IPS-NIHi11 (cell line): ENCODE results near the gene EPSTI1.
"Not testable (repeated sequence)": the region's sequence is repeated elsewhere in the genome, so short reads cannot be mapped to it uniquely, and the experiment has no call there.

Experiments used
- DNase-seq: peaks from one replicate; pipeline ENCODE4 v3.0.0; 2012; ENCODE audit warnings: mixed read lengths, low spot score

EPSTI1 gene

GRCh38 chr13:42991898-42992763 lies at the start of gene EPSTI1:
Gene EPSTI1, minus strand, starts transcription at chr13:42992241. Its CDS starts 76 bp downstream, at chr13:42992165.
- DNase-seq, result peak; percentile 48

GRCh38 chr13:43041369-43041921 lies 49.4 kb upstream of the EPSTI1 start:
- DNase-seq, result no peak

GRCh38 chr13:43040581-43041368 lies 48.7 kb upstream of the EPSTI1 start:
- not testable (repeated sequence) for DNase-seq

- DNase-seq, result no peak
Measured at GRCh38 chr13:43039966-43040365, 47.9 kb upstream of the EPSTI1 start.

GRCh38 chr13:43036351-43037250 lies 44.6 kb upstream of the EPSTI1 start:
- no peak for DNase-seq

- DNase-seq, result no peak
Measured at GRCh38 chr13:43033038-43033437, 41.0 kb upstream of the EPSTI1 start.

GRCh38 chr13:43031881-43032280 lies 39.8 kb upstream of the EPSTI1 start:
- no peak for DNase-seq

- DNase-seq, result no peak
Measured at GRCh38 chr13:43030548-43030947, 38.5 kb upstream of the EPSTI1 start.

- DNase-seq, result no peak
Measured at GRCh38 chr13:43026262-43026661, 34.2 kb upstream of the EPSTI1 start.

- DNase-seq, result peak; percentile 81
Measured at GRCh38 chr13:43023289-43023963, 31.4 kb upstream of the EPSTI1 start, which contains the start of gene DNAJC15. Gene DNAJC15, plus strand, starts transcription at chr13:43023586. Its CDS starts 41 bp downstream, at chr13:43023627.

- DNase-seq, result no peak
Measured at GRCh38 chr13:43022934-43023288, 30.9 kb upstream of the EPSTI1 start.

- no peak for DNase-seq
Measured at GRCh38 chr13:43021926-43022670, 30.1 kb upstream of the EPSTI1 start.

- DNase-seq, result no peak
Measured at GRCh38 chr13:43020794-43021193, 28.8 kb upstream of the EPSTI1 start.

GRCh38 chr13:43019811-43020210 lies 27.8 kb upstream of the EPSTI1 start:
- no peak for DNase-seq

GRCh38 chr13:43016226-43016625 lies 24.2 kb upstream of the EPSTI1 start:
- no peak for DNase-seq

GRCh38 chr13:43014162-43014561 lies 22.1 kb upstream of the EPSTI1 start:
- no peak for DNase-seq

GRCh38 chr13:43009506-43009905 lies 17.5 kb upstream of the EPSTI1 start:
- no peak for DNase-seq

- DNase-seq, result no peak
Measured at GRCh38 chr13:43008596-43008995, 16.6 kb upstream of the EPSTI1 start.

GRCh38 chr13:43006893-43007631 lies 15.0 kb upstream of the EPSTI1 start:
- DNase-seq, result no peak
